Stomach smooth muscle (tissue), 2 donors: ENCODE measurements around the gene TRPC4AP.

Experiments used
- H3K27ac ChIP-seq: one replicate; pipeline ENCODE4 v1.7.0; 2013; ENCODE audit warnings: mild to moderate bottlenecking, low read length, inconsistent platforms
- H3K27me3 ChIP-seq, 2 donors: one replicate each; pipeline ENCODE4 v1.7.0; 2013; ENCODE audit warnings: low read length in 2 of 2; ENCODE audit not compliant: insufficient read depth in 2 of 2, control insufficient read depth in 1 of 2
- H3K36me3 ChIP-seq, 2 donors: one replicate each; pipeline ENCODE4 v1.7.0; 2013; ENCODE audit warnings: low read length in 2 of 2; ENCODE audit not compliant: control insufficient read depth in 2 of 2, insufficient read depth in 2 of 2
- H3K4me1 ChIP-seq: one replicate; pipeline ENCODE4 v1.7.0; 2013; ENCODE audit warnings: low read length; ENCODE audit not compliant: control insufficient read depth, insufficient read depth
- H3K4me3 ChIP-seq, 2 donors: one replicate each; pipeline ENCODE4 v1.7.0; 2013; ENCODE audit warnings: low read length in 2 of 2
- H3K9ac ChIP-seq, 2 donors: one replicate each; pipeline ENCODE4 v1.7.0; 2013; ENCODE audit warnings: low read length in 2 of 2, mild to moderate bottlenecking in 1 of 2
- H3K9me3 ChIP-seq, 2 donors: one replicate each; pipeline ENCODE4 v1.7.0; 2013; ENCODE audit warnings: low read length in 2 of 2; ENCODE audit not compliant: control insufficient read depth in 2 of 2
- donor health status: healthy.
- donor health status: Pancreatic carcinoma.

Gene TRPC4AP

GRCh38 chr20:34977365-34978091 lies 115.1 kb downstream of the TRPC4AP start:
- Histone ChIP-seq H3K27me3 (peaks cover 3 to 12% of the 10 kb centered on the region in 2 donors), H3K9me3 (no peaks in the 10 kb centered on the region), H3K9ac (no peak overlapping the region), H3K27ac (no peak overlapping the region), H3K36me3 (no peaks in the 10 kb centered on the region), H3K4me1 (no peaks in the 10 kb centered on the region), H3K4me3 (no peak overlapping the region)

- Histone ChIP-seq H3K27me3 (peaks cover 0 to 8% of the 10 kb centered on the region in 2 donors), H3K4me3 (no peak overlapping the region), H3K9ac (no peak overlapping the region), H3K27ac (no peak overlapping the region), H3K4me1 (no peaks in the 10 kb centered on the region), H3K9me3 (no peaks in the 10 kb centered on the region), H3K36me3 (no peaks in the 10 kb centered on the region)
Observed at GRCh38 chr20:34976286-34976685, 116.3 kb downstream of the TRPC4AP start.

GRCh38 chr20:34974246-34974645 lies 118.4 kb downstream of the TRPC4AP start:
- H3K36me3 ChIP-seq, result no peaks in the 10 kb centered on the region
- H3K4me3 ChIP-seq, result no peak overlapping the region
- no peaks in the 10 kb centered on the region for H3K9me3 ChIP-seq
- no peaks in the 10 kb centered on the region for H3K4me1 ChIP-seq
- peaks cover 0 to 2% of the 10 kb centered on the region in 2 donors for H3K27me3 ChIP-seq
- no peak overlapping the region for H3K27ac ChIP-seq
- no peak overlapping the region for H3K9ac ChIP-seq

DNA sequence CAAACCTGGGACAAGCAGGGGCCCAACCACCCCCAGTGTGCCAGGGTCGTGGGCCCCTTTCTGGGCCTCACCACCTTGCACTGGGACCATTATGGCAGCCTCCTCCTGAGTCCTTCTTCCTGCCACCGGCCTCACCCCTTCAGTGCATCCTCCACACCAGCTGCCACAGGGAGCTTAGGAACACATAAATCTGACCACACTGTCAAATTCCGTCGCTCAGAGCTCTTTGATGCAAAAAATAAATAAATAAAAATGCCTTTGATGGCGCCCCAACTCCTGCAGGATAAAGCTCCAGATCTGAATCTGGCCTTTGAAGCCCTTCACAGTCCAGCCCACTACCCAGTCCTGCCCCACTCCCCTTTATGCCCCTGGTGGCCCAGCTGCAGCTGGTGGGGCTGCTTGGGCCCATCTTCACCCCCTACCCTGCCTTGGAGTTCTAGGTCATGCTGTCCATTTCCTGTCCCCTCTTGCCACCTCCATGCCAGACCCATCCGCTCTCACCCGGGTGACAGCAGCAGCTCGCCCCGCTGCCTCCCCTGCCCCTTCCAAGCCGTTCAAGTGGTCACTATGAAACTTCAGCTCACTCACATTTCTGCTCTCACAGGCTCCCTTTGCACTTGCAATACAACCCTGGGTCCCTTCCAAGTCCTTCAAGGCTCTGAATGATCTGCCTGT lies 120.9 kb downstream of the TRPC4AP start:
- Histone ChIP-seq H3K9ac (no peak overlapping the region), H3K27me3 (peaks cover 0 to 2% of the 10 kb centered on the region in 2 donors), H3K9me3 (no peaks in the 10 kb centered on the region), H3K36me3 (no peaks in the 10 kb centered on the region), H3K27ac (no peak overlapping the region), H3K4me1 (no peaks in the 10 kb centered on the region), H3K4me3 (no peak overlapping the region)

DNA sequence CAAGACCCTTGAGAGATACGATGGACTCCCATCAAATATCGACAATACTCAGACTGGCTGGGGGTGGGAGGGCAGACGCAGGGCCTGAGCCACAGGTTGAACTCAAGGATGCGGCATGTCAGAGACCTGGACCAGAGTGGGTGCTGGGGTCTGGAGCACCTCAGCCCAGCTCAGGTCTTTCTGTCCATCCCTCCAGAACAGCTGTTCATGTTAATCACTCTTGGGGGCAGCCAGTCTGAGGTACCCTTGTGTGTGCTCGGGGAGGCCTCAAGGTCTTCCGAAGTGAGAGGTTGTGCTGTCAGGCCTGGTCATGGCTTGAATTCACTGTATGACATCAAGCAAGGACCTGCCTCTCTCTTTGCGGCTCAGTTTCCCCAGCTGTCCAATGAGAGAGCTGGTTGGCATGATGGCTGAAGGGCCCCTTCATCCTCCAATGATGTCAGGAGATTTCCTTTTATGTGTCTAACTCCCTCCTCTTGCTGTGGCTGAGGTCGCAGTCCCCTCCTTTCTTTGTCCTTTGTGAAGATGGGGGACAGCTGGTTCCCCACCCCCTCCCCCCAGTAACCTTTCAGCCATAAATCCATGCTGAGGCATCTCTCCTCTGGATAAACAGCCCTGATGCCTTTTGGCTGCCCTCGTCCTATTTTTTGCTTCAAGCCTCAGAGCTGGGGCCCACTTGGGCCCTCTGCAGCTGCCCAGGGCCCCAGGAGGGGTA lies 121.6 kb downstream of the TRPC4AP start:
- Histone ChIP-seq H3K27me3 (peaks cover 0 to 2% of the 10 kb centered on the region in 2 donors), H3K4me1 (no peaks in the 10 kb centered on the region), H3K4me3 (no peak overlapping the region), H3K27ac (no peak overlapping the region), H3K36me3 (no peaks in the 10 kb centered on the region), H3K9me3 (no peaks in the 10 kb centered on the region), H3K9ac (no peak overlapping the region)

GRCh38 chr20:34970193-34970840 lies 122.3 kb downstream of the TRPC4AP start:
- Histone ChIP-seq H3K27ac (no peak overlapping the region), H3K36me3 (no peaks in the 10 kb centered on the region), H3K9me3 (no peaks in the 10 kb centered on the region), H3K27me3 (peaks cover 0 to 2% of the 10 kb centered on the region in 2 donors), H3K4me1 (no peaks in the 10 kb centered on the region), H3K4me3 (no peak overlapping the region), H3K9ac (no peak overlapping the region)

- no peak overlapping the region for H3K4me3 ChIP-seq
- H3K27me3 ChIP-seq, result peaks cover 0 to 2% of the 10 kb centered on the region in 2 donors
- no peak overlapping the region for H3K9ac ChIP-seq
- no peak overlapping the region for H3K27ac ChIP-seq
- no peaks in the 10 kb centered on the region for H3K4me1 ChIP-seq
- H3K36me3 ChIP-seq, result no peaks in the 10 kb centered on the region
- H3K9me3 ChIP-seq, result no peaks in the 10 kb centered on the region
Observed at GRCh38 chr20:34968042-34968775, 124.4 kb downstream of the TRPC4AP start.

GRCh38 chr20:34967421-34967820 lies 125.2 kb downstream of the TRPC4AP start:
- Histone ChIP-seq H3K9me3 (no peaks in the 10 kb centered on the region), H3K4me3 (no peak overlapping the region), H3K36me3 (no peaks in the 10 kb centered on the region), H3K4me1 (no peaks in the 10 kb centered on the region), H3K27me3 (peaks cover 0 to 2% of the 10 kb centered on the region in 2 donors), H3K9ac (no peak overlapping the region), H3K27ac (no peak overlapping the region)

DNA sequence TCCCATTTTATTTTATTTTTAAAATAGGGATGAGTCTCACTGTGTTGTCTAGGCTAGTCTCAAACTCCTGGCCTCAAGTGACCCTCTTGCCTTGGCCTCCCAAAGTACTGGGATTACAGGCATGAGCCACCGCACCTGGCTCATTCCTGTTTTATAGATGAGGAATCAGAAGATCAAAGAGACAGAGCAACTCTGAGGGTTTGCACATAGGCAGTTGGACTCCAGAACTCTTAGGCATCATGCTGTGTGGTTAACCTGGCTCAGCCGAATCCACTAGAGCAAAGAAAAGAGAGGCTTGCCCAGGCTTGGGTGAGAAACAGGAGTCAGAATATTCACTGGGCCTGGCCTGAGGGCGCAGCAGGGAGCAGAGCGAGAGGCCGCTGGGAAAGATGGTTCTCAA lies 127.6 kb downstream of the TRPC4AP start:
- H3K4me3 ChIP-seq, result no peak overlapping the region
- no peaks in the 10 kb centered on the region for H3K36me3 ChIP-seq
- no peaks in the 10 kb centered on the region for H3K9me3 ChIP-seq
- peaks cover 0 to under 1% of the 10 kb centered on the region in 2 donors for H3K27me3 ChIP-seq
- H3K27ac ChIP-seq, result no peak overlapping the region
- no peak overlapping the region for H3K9ac ChIP-seq
- no peaks in the 10 kb centered on the region for H3K4me1 ChIP-seq

- no peaks in the 10 kb centered on the region for H3K36me3 ChIP-seq
- H3K27ac ChIP-seq, result no peak overlapping the region
- no peaks in the 10 kb centered on the region for H3K9me3 ChIP-seq
- no peak overlapping the region for H3K4me3 ChIP-seq
- no peaks in the 10 kb centered on the region for H3K4me1 ChIP-seq
- H3K27me3 ChIP-seq, result no peaks in the 10 kb centered on the region
- no peak overlapping the region for H3K9ac ChIP-seq
Observed at GRCh38 chr20:34964486-34964885, 128.1 kb downstream of the TRPC4AP start.
